OCI-LY1 (cell line): ENCODE measurements around the gene GLDN.

Experiments used
- H2AFZ ChIP-seq: fragments of 200-600 bp; sonication (generic), shearing (Covaris generic); 2 replicates; pipeline ENCODE4 v1.6.0; 2014; ENCODE audit warnings: antibody characterized with exemption, mild to moderate bottlenecking, low read length
- H3F3A ChIP-seq: fragments of 200-600 bp; sonication (generic), shearing (Covaris generic); 2 replicates; pipeline ENCODE4 v1.6.0; 2014; ENCODE audit warnings: mild to moderate bottlenecking, antibody characterized with exemption, low read length, moderate library complexity; ENCODE audit not compliant: insufficient read depth
- H3K27ac ChIP-seq: fragments of 200-600 bp; sonication (generic); 2 replicates; pipeline ENCODE4 v1.5.1; 2014; ENCODE audit warnings: low read length, mixed run types, mild to moderate bottlenecking, low read depth; ENCODE audit not compliant: poor library complexity, severe bottlenecking
- H3K27me3 ChIP-seq: fragments of 200-600 bp; sonication (generic); 2 replicates; pipeline ENCODE4 v1.6.0; 2014; ENCODE audit warnings: antibody characterized with exemption, mild to moderate bottlenecking, low read length, moderate library complexity; ENCODE audit not compliant: insufficient read depth
- H3K36me3 ChIP-seq: fragments of 200-600 bp; sonication (generic); 2 replicates; pipeline ENCODE4 v1.6.1; 2014; ENCODE audit warnings: mild to moderate bottlenecking, antibody characterized with exemption, low read length, moderate library complexity, mixed read lengths; ENCODE audit not compliant: insufficient read depth
- H3K4me1 ChIP-seq: fragments of 200-600 bp; sonication (generic); 2 replicates; pipeline ENCODE4 v1.5.1; 2014; ENCODE audit warnings: mild to moderate bottlenecking, low read length, moderate library complexity; ENCODE audit not compliant: insufficient read depth, severe bottlenecking
- H3K4me2 ChIP-seq: fragments of 200-600 bp; sonication (generic), shearing (Covaris generic); 2 replicates; pipeline ENCODE4 v1.6.1; 2014; ENCODE audit warnings: low read length
- H3K4me3 ChIP-seq: fragments of 200-600 bp; sonication (generic); 2 replicates; pipeline ENCODE4 v1.5.1; 2014; ENCODE audit warnings: low read length, low read depth, mild to moderate bottlenecking, mixed read lengths; ENCODE audit not compliant: poor library complexity, severe bottlenecking
- H3K79me2 ChIP-seq: fragments of 200-600 bp; shearing (Covaris generic); 2 replicates; pipeline ENCODE4 v1.6.1; 2016; ENCODE audit warnings: mixed run types, low read length, mixed read lengths; ENCODE audit not compliant: insufficient read depth
- H3K9ac ChIP-seq: fragments of 200-600 bp; sonication (generic), shearing (Covaris generic); 2 replicates; pipeline ENCODE4 v1.6.1; 2014; ENCODE audit warnings: mild to moderate bottlenecking, low read length, mixed read lengths
- H3K9me2 ChIP-seq: fragments of 200-600 bp; sonication (generic), shearing (Covaris generic); 2 replicates; pipeline ENCODE4 v1.6.1; 2014; ENCODE audit warnings: low read depth, mild to moderate bottlenecking, low read length, mixed read lengths
- H3K9me3 ChIP-seq: fragments of 200-600 bp; shearing (Covaris generic); 2 replicates; pipeline ENCODE4 v1.6.1; 2014; ENCODE audit warnings: low read length, mixed read lengths
- H4K20me1 ChIP-seq: fragments of 200-600 bp; sonication (generic), shearing (Covaris generic); 2 replicates; pipeline ENCODE4 v1.6.0; 2016; ENCODE audit warnings: mild to moderate bottlenecking, low read length; ENCODE audit not compliant: insufficient read depth
- EZH2 ChIP-seq: fragments of 200-600 bp; sonication (generic), shearing (Covaris generic); IDR thresholded peaks from 2 replicates; pipeline ENCODE4 v1.8.0; 2017; ENCODE audit warnings: borderline replicate concordance, mixed run types, mild to moderate bottlenecking, antibody characterized with exemption, low read length, moderate library complexity, mixed read lengths
- TF ChIP-seq, protein P1 (sequence below): fragments of 200-600 bp; sonication (generic), shearing (Covaris generic); IDR thresholded peaks from 2 replicates; pipeline ENCODE4 v1.5.1; 2017; ENCODE audit warnings: mild to moderate bottlenecking, antibody characterized with exemption, low read length, moderate library complexity, mixed read lengths

GLDN gene

DNA sequence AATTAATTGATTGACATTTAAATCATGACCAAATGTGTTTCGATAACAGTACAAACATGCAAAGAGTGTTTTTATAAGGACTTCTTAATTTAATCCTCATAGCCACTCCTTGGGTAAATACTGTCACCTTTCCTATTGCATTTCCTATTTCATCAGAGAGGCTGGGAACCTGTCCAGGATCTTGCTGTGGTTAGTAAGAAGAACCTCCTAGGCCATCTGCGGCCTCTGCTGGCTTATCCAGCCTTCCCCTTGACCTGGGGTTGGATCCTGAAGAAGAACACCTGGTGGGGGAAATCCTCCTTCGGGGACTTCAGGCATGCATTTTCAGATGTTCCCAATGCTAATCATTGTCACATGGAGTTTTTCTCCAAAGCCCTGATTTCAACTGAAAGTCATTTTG, 25.5 kb downstream of the GLDN start:
- H2AFZ ChIP-seq = no peak overlapping the region

DNA sequence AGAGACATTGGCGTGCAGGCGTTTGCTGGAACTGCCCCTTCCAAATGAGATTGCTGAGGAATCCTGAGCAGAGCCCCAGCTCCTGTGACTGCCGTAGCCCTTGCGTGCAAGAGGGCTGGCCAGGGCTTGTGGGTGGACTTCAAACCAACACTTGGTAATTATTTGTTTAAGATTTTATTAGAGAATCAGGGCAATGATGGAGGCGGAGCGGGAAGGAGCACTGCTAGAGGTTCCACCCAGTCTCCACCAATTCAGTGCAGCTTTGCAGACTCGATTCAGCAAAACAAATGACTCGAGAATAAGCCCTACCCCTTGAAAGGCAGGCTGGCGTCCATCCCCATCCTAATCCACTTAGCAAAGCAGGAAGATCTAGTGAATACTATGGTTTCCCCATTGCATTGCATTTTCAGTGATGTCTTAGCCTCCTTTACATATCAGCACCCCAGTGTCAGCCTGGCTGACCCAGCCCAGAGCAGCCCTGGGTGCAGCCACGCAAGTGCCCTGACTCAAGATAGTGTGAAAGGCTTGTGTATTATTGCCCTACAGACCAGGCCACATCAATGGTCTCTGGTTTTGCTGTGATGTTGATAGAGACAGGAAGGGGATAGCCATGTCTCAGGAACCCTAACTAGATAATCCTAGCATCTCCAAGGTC, 26.0 kb downstream of the GLDN start:
- H3K79me2 ChIP-seq = no peaks in the 10 kb centered on the region
- no peak overlapping the region for H3K27ac ChIP-seq
- no peak overlapping the region for H3K4me2 ChIP-seq
- H3F3A ChIP-seq = no peaks in the 10 kb centered on the region
- H3K4me3 ChIP-seq = no peak overlapping the region
- H4K20me1 ChIP-seq = no peaks in the 10 kb centered on the region
- H3K9me3 ChIP-seq = no peaks in the 10 kb centered on the region
- H3K9ac ChIP-seq = no peak overlapping the region
- TF ChIP-seq, protein P1, sequence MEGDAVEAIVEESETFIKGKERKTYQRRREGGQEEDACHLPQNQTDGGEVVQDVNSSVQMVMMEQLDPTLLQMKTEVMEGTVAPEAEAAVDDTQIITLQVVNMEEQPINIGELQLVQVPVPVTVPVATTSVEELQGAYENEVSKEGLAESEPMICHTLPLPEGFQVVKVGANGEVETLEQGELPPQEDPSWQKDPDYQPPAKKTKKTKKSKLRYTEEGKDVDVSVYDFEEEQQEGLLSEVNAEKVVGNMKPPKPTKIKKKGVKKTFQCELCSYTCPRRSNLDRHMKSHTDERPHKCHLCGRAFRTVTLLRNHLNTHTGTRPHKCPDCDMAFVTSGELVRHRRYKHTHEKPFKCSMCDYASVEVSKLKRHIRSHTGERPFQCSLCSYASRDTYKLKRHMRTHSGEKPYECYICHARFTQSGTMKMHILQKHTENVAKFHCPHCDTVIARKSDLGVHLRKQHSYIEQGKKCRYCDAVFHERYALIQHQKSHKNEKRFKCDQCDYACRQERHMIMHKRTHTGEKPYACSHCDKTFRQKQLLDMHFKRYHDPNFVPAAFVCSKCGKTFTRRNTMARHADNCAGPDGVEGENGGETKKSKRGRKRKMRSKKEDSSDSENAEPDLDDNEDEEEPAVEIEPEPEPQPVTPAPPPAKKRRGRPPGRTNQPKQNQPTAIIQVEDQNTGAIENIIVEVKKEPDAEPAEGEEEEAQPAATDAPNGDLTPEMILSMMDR = no peak
- no peak for TF ChIP-seq EZH2
- H3K27me3 ChIP-seq = no peaks in the 10 kb centered on the region
- H3K9me2 ChIP-seq = no peaks in the 10 kb centered on the region
- H2AFZ ChIP-seq = no peak overlapping the region
- no peaks in the 10 kb centered on the region for H3K4me1 ChIP-seq
- H3K36me3 ChIP-seq = no peaks in the 10 kb centered on the region

More for the DNA sequence above, 25.5 kb downstream of the GLDN start:
- no peaks in the 10 kb centered on the region for H3F3A ChIP-seq
- TF ChIP-seq EZH2 = no peak
- TF ChIP-seq, protein P1 = no peak
- no peak overlapping the region for H3K4me3 ChIP-seq
- H3K36me3 ChIP-seq = no peaks in the 10 kb centered on the region
- no peaks in the 10 kb centered on the region for H3K79me2 ChIP-seq
- no peaks in the 10 kb centered on the region for H3K4me1 ChIP-seq
- H3K9me2 ChIP-seq = no peaks in the 10 kb centered on the region
- no peak overlapping the region for H3K4me2 ChIP-seq
- no peak overlapping the region for H3K27ac ChIP-seq
- no peaks in the 10 kb centered on the region for H3K9me3 ChIP-seq
- H4K20me1 ChIP-seq = no peaks in the 10 kb centered on the region
- no peaks in the 10 kb centered on the region for H3K27me3 ChIP-seq
- no peak overlapping the region for H3K9ac ChIP-seq

DNA sequence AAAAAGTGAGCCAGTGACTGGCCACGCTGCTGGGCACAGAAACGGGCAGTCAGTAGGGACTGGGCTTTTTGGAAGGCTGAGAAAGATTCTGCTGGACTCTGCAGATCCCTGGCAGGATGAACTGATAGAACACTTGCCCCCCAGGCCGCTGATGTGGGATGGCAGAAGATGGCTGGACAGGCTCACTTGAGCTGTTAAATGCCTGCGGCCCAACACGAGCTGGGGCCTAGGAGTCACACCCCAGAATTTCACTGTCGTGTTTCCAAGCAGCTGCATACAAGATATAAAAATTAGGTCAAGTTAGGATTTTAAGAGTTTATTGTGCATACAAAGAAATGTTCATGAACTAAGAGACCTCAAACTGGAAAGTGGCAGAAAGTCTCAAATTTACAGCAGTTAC, 26.9 kb downstream of the GLDN start:
- no peaks in the 10 kb centered on the region for H4K20me1 ChIP-seq
- H3K27me3 ChIP-seq = no peaks in the 10 kb centered on the region
- TF ChIP-seq EZH2 = no peak
- TF ChIP-seq, protein P1 = no peak
- H3K4me1 ChIP-seq = no peaks in the 10 kb centered on the region
- H2AFZ ChIP-seq = no peak overlapping the region
- no peaks in the 10 kb centered on the region for H3K79me2 ChIP-seq
- H3K9me2 ChIP-seq = no peaks in the 10 kb centered on the region
- H3F3A ChIP-seq = no peaks in the 10 kb centered on the region
- H3K9ac ChIP-seq = no peak overlapping the region
- H3K4me3 ChIP-seq = no peak overlapping the region
- H3K9me3 ChIP-seq = no peaks in the 10 kb centered on the region
- no peak overlapping the region for H3K4me2 ChIP-seq
- no peaks in the 10 kb centered on the region for H3K36me3 ChIP-seq
- no peak overlapping the region for H3K27ac ChIP-seq
